OCI-LY1 (cell line): ENCODE data around the gene SASS6.

Experiments
- CTCF ChIP-seq: fragments of 200-600 bp; sonication (generic), shearing (Covaris generic); IDR thresholded peaks from 2 replicates; pipeline ENCODE4 v1.5.1; 2017; ENCODE audit warnings: mild to moderate bottlenecking, antibody characterized with exemption, low read length, moderate library complexity, mixed read lengths
- EZH2 ChIP-seq: fragments of 200-600 bp; sonication (generic), shearing (Covaris generic); IDR thresholded peaks from 2 replicates; pipeline ENCODE4 v1.8.0; 2017; ENCODE audit warnings: borderline replicate concordance, mixed run types, mild to moderate bottlenecking, antibody characterized with exemption, low read length, moderate library complexity, mixed read lengths

GRCh38 chr1:100168051-100168450, 35.3 kb upstream of the SASS6 start:
- TF ChIP-seq CTCF (no peak), EZH2 (no peak)
